IPS-15b (cell line): ENCODE results near the gene NGEF.
A peak's percentile ranks its signal among the peaks of the same experiment; 100 is the strongest.

Experiments
- H3K27me3 ChIP-seq: one replicate; pipeline ENCODE4 v1.6.1; 2013; ENCODE audit warnings: low read length; ENCODE audit not compliant: control insufficient read depth, insufficient read depth
- H3K36me3 ChIP-seq: one replicate; pipeline ENCODE4 v1.6.1; 2013; ENCODE audit warnings: low read length; ENCODE audit not compliant: control insufficient read depth, insufficient read depth
- H3K4me1 ChIP-seq: one replicate; pipeline ENCODE4 v1.6.1; 2013; ENCODE audit warnings: mild to moderate bottlenecking, low read length; ENCODE audit not compliant: control insufficient read depth, insufficient read depth
- H3K4me3 ChIP-seq: one replicate; pipeline ENCODE4 v1.5.1; 2013; ENCODE audit warnings: low read depth, low read length
- H3K9ac ChIP-seq: one replicate; pipeline ENCODE4 v1.6.1; 2013; ENCODE audit warnings: low read depth, mild to moderate bottlenecking, low read length
- H3K9me3 ChIP-seq: one replicate; pipeline ENCODE4 v1.6.1; 2013; ENCODE audit warnings: mild to moderate bottlenecking, low read length; ENCODE audit not compliant: control insufficient read depth, insufficient read depth

Gene NGEF, protein sequence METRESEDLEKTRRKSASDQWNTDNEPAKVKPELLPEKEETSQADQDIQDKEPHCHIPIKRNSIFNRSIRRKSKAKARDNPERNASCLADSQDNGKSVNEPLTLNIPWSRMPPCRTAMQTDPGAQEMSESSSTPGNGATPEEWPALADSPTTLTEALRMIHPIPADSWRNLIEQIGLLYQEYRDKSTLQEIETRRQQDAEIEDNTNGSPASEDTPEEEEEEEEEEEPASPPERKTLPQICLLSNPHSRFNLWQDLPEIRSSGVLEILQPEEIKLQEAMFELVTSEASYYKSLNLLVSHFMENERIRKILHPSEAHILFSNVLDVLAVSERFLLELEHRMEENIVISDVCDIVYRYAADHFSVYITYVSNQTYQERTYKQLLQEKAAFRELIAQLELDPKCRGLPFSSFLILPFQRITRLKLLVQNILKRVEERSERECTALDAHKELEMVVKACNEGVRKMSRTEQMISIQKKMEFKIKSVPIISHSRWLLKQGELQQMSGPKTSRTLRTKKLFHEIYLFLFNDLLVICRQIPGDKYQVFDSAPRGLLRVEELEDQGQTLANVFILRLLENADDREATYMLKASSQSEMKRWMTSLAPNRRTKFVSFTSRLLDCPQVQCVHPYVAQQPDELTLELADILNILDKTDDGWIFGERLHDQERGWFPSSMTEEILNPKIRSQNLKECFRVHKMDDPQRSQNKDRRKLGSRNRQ

GRCh38 chr2:233013027-233013461, at the start of gene NGEF:
TSS of gene NGEF (minus strand) at chr2:233013256. CDS start at chr2:232974890, 38,366 bp downstream.
- Histone ChIP-seq H3K9ac (no peak within 1 kb of the TSS), H3K4me3 (no peak within 1 kb of the TSS), H3K27me3 (no peaks in the 10 kb centered on the region)

GRCh38 chr2:233062451-233062850, 49.4 kb upstream of the NGEF start:
- no peaks in the 10 kb centered on the region for H3K9me3 ChIP-seq
- no peaks in the 10 kb centered on the region for H3K27me3 ChIP-seq
- H3K4me3 ChIP-seq = no peak overlapping the region
- H3K9ac ChIP-seq = peak overlapping the region; percentile 24
- no peaks in the 10 kb centered on the region for H3K36me3 ChIP-seq
- H3K4me1 ChIP-seq = peaks cover 2% of the 10 kb centered on the region

More at GRCh38 chr2:233013027-233013461, at the start of gene NGEF:
- H3K9me3 ChIP-seq = no peaks in the 10 kb centered on the region
- no peaks in the 10 kb centered on the region for H3K36me3 ChIP-seq
- no peaks in the 10 kb centered on the region for H3K4me1 ChIP-seq

GRCh38 chr2:233061591-233062450, 48.8 kb upstream of the NGEF start:
- Histone ChIP-seq H3K4me3 (no peak overlapping the region), H3K27me3 (no peaks in the 10 kb centered on the region), H3K4me1 (peaks cover 2% of the 10 kb centered on the region), H3K9ac (no peak overlapping the region), H3K36me3 (no peaks in the 10 kb centered on the region), H3K9me3 (no peaks in the 10 kb centered on the region)

DNA sequence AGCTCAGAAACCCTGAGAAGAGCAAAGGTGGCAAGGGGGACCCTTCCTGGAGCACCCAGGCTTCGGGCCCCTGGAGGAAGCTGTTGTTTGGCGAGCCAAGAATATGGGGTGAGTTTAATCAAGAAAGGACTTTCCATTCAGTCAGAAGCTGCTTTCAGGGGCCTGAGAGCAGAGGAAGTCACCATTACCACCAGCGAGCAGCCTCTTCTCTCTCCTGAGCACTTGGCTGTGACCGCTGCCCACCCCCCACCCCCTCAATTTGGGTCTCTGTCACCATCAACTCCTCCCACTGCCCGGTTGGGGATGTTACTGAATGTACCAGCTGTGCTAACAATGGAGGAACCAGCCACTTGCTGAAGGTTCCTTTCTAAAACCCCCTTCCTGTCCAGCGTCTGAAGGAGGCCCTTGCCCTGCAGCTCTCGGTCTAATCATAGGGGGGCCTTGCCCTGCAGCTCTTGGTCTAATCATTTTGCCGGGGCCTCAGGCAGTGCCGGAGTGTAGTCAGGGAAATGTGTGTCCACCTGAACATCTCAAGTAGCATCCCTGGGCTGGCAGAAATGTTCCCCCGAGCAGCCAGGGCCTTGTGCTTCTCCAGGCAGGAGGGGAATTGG, 48.0 kb upstream of the NGEF start:
- Histone ChIP-seq H3K4me1 (peaks cover 2% of the 10 kb centered on the region), H3K4me3 (no peak overlapping the region)

DNA sequence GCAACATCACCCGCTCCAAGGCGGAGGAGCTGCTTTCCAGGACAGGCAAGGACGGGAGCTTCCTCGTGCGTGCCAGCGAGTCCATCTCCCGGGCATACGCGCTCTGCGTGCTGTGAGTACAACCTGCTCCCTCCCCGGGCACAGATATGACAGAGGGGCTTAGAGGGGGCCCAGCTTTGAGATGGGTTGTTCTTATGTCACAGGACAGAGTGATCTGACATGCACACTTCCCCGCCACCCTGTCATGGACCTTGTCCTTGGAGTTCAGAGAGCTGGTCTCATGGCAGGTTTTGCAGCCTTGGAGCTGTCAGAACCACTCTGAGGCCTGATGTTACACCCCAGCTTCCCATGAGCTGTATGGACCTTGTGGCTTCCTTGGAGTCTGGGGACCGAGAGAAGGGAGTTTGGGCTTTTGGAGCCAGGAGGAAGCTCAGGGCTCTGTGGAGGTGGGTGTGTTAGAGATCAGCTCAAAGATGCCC, 47.5 kb upstream of the NGEF start:
- H3K36me3 ChIP-seq = no peaks in the 10 kb centered on the region
- no peak overlapping the region for H3K4me3 ChIP-seq
- peaks cover 2% of the 10 kb centered on the region for H3K4me1 ChIP-seq
- H3K9ac ChIP-seq = no peak overlapping the region
- no peaks in the 10 kb centered on the region for H3K9me3 ChIP-seq
- H3K27me3 ChIP-seq = no peaks in the 10 kb centered on the region

More for the DNA sequence above, 48.0 kb upstream of the NGEF start:
- no peaks in the 10 kb centered on the region for H3K36me3 ChIP-seq
- no peaks in the 10 kb centered on the region for H3K9me3 ChIP-seq
- H3K9ac ChIP-seq = no peak overlapping the region
- no peaks in the 10 kb centered on the region for H3K27me3 ChIP-seq

GRCh38 chr2:233059797-233060500, 46.9 kb upstream of the NGEF start, which contains the start of gene INPP5D:
TSS of gene INPP5D (plus strand) at chr2:233060342. CDS start at chr2:233060479, 137 bp downstream.
- Histone ChIP-seq H3K36me3 (no peaks in the 10 kb centered on the region), H3K9me3 (no peaks in the 10 kb centered on the region), H3K9ac (no peak within 1 kb of the TSS), H3K27me3 (no peaks in the 10 kb centered on the region), H3K4me3 (no peak within 1 kb of the TSS), H3K4me1 (peaks cover 2% of the 10 kb centered on the region)

- Histone ChIP-seq H3K4me3 (no peak overlapping the region), H3K27me3 (peaks cover under 1% of the 10 kb centered on the region), H3K36me3 (no peaks in the 10 kb centered on the region), H3K9ac (no peak overlapping the region), H3K4me1 (peaks cover 2% of the 10 kb centered on the region), H3K9me3 (no peaks in the 10 kb centered on the region)
These were observed 46.4 kb upstream of the NGEF start for GRCh38 chr2:233059547-233059796.

- H3K9me3 ChIP-seq = no peaks in the 10 kb centered on the region
- no peaks in the 10 kb centered on the region for H3K36me3 ChIP-seq
- no peak overlapping the region for H3K9ac ChIP-seq
- H3K27me3 ChIP-seq = peaks cover 3% of the 10 kb centered on the region
- H3K4me3 ChIP-seq = no peak overlapping the region
- H3K4me1 ChIP-seq = peaks cover 2% of the 10 kb centered on the region
These were observed 45.9 kb upstream of the NGEF start for GRCh38 chr2:233058717-233059546.

- no peaks in the 10 kb centered on the region for H3K36me3 ChIP-seq
These were observed 44.0 kb upstream of the NGEF start for GRCh38 chr2:233056961-233057605.

DNA sequence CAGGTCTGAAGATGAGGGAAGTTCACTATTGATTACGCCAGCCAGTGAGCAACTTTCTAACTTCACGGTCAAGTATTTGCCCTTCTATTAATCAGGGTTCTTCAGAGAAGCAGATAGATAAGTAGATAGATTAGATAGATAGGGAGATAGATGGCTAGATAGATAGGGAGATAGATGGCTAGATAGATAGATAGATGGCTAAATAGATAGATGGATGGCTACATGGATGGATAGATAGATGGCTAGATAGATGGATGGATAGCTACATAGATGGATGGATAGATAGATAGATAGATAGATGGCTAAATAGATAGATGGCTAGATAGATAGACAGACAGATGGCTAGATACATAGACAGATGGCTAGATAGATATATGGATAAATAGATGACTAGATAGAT, 42.3 kb upstream of the NGEF start:
- H3K4me1 ChIP-seq = peaks cover 12% of the 10 kb centered on the region
- H3K27me3 ChIP-seq = peaks cover 3% of the 10 kb centered on the region
- H3K36me3 ChIP-seq = no peaks in the 10 kb centered on the region

More at GRCh38 chr2:233056961-233057605, 44.0 kb upstream of the NGEF start:
- H3K4me1 ChIP-seq = peaks cover 3% of the 10 kb centered on the region
- no peak overlapping the region for H3K9ac ChIP-seq
- H3K27me3 ChIP-seq = peaks cover 3% of the 10 kb centered on the region
- H3K9me3 ChIP-seq = no peaks in the 10 kb centered on the region
- no peak overlapping the region for H3K4me3 ChIP-seq

More for the DNA sequence above, 42.3 kb upstream of the NGEF start:
- Histone ChIP-seq H3K9me3 (no peaks in the 10 kb centered on the region), H3K4me3 (no peak overlapping the region), H3K9ac (no peak overlapping the region)
